SU-DHL-6 (cell line): Measurements from ENCODE around the gene TMEM252.

Experiments used
- CTCF ChIP-seq: fragments of 200-600 bp; sonication (generic); IDR thresholded peaks from one replicate; pipeline ENCODE4 v1.5.1; 2017; ENCODE audit warnings: antibody characterized with exemption, mild to moderate bottlenecking, low read length, moderate library complexity; ENCODE audit not compliant: insufficient read depth, poor library complexity, severe bottlenecking
- EZH2phosphoT487 ChIP-seq: fragments of 200-600 bp; sonication (generic), shearing (Covaris generic); conservative IDR thresholded peaks from 2 replicates; pipeline ENCODE4 v1.6.1; 2018; ENCODE audit warnings: mild to moderate bottlenecking, antibody characterized with exemption, low read length, moderate library complexity, mixed read lengths

DNA sequence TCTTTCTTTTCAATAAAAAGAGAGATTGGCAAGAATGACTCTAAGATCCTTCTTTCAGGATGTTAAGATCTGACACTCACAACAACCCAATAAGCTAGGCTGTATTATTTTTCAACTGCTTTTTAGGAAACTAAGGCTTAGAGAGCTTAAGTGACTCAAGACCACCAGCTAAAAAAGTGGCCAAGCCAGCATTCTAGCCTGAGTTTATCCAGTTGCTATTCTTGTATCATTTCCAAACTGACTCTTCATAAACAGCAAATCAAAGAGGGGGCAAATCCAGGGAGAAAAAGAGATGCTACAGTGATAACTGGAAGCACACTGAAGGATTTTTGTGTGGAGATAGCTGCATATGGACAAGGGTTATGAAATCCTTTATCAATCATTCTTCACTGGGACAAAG lies 47.1 kb downstream of the TMEM252 start:
- no peak for TF ChIP-seq CTCF
- no peak for TF ChIP-seq EZH2phosphoT487
